ENCODE data around the gene FRAT1.

Gene FRAT1

DNA sequence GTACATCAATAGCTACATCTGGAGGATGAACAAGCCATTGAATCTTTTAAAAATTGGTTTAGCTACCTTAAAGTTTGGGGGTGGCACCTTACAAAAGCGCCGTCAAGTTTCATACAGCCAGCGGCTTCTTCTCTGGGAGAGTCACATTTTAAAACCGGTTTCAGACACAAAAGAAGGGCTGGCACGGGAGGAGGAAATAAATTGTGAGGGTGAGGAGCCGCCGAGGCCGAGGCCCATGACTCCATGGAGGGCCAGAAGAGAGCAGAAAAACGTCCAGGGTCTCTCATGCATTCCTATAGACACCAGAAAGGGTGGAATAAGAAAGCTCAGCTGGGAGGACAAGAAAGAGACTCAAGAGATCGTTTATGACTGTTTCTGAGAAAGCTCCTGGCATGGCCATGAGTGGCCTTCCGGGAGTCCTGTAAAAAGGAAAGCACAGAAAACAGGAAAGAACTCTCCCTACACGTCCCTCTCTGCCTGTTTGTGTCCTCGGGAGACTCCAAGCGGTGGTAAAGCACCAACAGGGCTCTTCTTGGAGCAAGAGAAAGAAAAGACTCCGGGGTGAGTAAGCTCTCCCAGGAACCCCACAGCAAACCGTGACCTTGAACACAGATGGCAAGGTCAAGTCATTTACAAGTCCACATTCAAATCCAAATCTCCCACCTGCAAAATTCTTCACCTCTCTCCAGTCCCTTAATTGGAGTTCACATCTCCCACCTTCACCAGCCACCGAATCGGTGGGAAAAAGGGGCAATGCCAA is 13.7 kb downstream of the FRAT1 start:
- H3K4me1 ChIP-seq (ENCODE audit: control insufficient read depth, low read length) = peaks cover 39% of the 10 kb centered on the region
- TF ChIP-seq CTCF (IDR thresholded peaks at IDR 0.05; ENCODE audit: low read depth, low read length, poor library complexity, severe bottlenecking) (no peak), EZH2phosphoT487 (IDR thresholded peaks at IDR 0.05; ENCODE audit: borderline replicate concordance, low read length) (no peak)
- H3K36me3 ChIP-seq (ENCODE audit: control insufficient read depth, low read length) = peaks cover 16% of the 10 kb centered on the region
- H3K79me2 ChIP-seq (ENCODE audit: control insufficient read depth, low read length) = peaks cover 34% of the 10 kb centered on the region
- no peaks in the 10 kb centered on the region for H4K20me1 ChIP-seq (ENCODE audit: control insufficient read depth, insufficient read depth, low read depth, low read length)
- H3K27ac ChIP-seq (ENCODE audit: low read depth, low read length) = no peak overlapping the region
- H3F3A ChIP-seq (ENCODE audit: control insufficient read depth, insufficient read depth) = peaks cover 5% of the 10 kb centered on the region; the same call in 1 of the 2 replicates
- peak overlapping the region; percentile 87 for H3K4me3 ChIP-seq (ENCODE audit: low read length)
- H3K27me3 ChIP-seq (ENCODE audit: control insufficient read depth, low read length) = peaks cover 18% of the 10 kb centered on the region
- H3K9me3 ChIP-seq (ENCODE audit: control insufficient read depth, insufficient read depth, low read length) = no peaks in the 10 kb centered on the region
- H3K9me2 ChIP-seq (replicated peaks; ENCODE audit: control insufficient read depth, low read length) = no peaks in the 10 kb centered on the region
- peak overlapping the region; percentile 69 for H3K4me2 ChIP-seq (ENCODE audit: low read length)

GRCh38 chr10:97333351-97333600 is 14.2 kb downstream of the FRAT1 start:
- Histone ChIP-seq H3K4me3 (ENCODE audit: low read length) (peak overlapping the region; percentile 87), H3K79me2 (ENCODE audit: control insufficient read depth, low read length) (peaks cover 34% of the 10 kb centered on the region), H3F3A (ENCODE audit: control insufficient read depth, insufficient read depth) (peaks cover 4% of the 10 kb centered on the region; the same call in 1 of the 2 replicates), H4K20me1 (ENCODE audit: control insufficient read depth, insufficient read depth, low read depth, low read length) (no peaks in the 10 kb centered on the region), H3K4me1 (ENCODE audit: control insufficient read depth, low read length) (peaks cover 39% of the 10 kb centered on the region), H3K27me3 (ENCODE audit: control insufficient read depth, low read length) (peaks cover 22% of the 10 kb centered on the region), H3K9me2 (replicated peaks; ENCODE audit: control insufficient read depth, low read length) (no peaks in the 10 kb centered on the region), H3K4me2 (ENCODE audit: low read length) (peak overlapping the region; percentile 69), H3K27ac (ENCODE audit: low read depth, low read length) (no peak overlapping the region), H3K36me3 (ENCODE audit: control insufficient read depth, low read length) (peaks cover 16% of the 10 kb centered on the region), H3K9me3 (ENCODE audit: control insufficient read depth, insufficient read depth, low read length) (no peaks in the 10 kb centered on the region)
- TF ChIP-seq CTCF (IDR thresholded peaks at IDR 0.05; ENCODE audit: low read depth, low read length, poor library complexity, severe bottlenecking) (peak; percentile 60), EZH2phosphoT487 (IDR thresholded peaks at IDR 0.05; ENCODE audit: borderline replicate concordance, low read length) (no peak)

DNA sequence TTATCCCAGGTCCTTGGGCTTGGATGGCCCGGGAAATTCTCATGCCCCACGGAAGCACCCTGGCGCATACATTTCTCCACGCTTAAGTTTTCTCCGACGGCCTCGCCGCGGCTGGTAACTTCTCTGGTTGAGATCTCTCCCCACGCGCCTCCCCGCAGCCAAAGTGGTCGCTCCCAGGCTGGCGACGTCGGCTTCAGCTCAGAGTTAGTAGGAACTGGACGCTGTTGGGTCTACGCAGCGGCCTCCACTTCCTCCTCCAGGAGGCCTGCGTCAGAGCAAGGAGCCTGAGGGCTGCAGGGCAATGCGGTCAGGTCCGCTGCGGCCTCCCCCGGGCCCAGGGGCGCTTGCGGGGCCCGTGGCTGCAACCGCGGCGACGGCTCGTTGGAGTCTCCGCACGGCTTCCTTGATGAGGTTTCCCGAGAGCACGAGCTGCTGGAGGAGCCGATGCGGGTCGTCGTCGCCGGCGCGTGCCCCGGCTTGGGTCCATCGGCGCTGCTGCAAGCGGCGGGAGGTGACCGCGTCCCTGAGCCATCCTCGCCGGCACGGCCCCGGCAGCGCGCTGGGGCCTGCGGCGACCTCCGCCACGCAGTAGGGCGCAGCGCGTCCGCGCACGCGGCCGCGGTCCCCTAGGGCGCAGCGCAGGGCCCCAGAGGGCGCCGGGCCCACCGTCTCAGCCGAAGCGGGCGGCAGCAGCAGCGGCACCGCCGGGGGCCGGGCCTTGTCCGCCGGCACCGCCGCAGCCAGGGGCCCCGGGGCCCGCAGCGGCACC is 14.7 kb downstream of the FRAT1 start:
- peaks cover 39% of the 10 kb centered on the region for H3K4me1 ChIP-seq (ENCODE audit: control insufficient read depth, low read length)
- peak overlapping the region; percentile 78 for H3K4me2 ChIP-seq (ENCODE audit: low read length)
- H3F3A ChIP-seq (ENCODE audit: control insufficient read depth, insufficient read depth) = peaks cover 4% of the 10 kb centered on the region; the same call in 1 of the 2 replicates
- H3K27ac ChIP-seq (ENCODE audit: low read depth, low read length) = no peak overlapping the region
- peaks cover 34% of the 10 kb centered on the region for H3K79me2 ChIP-seq (ENCODE audit: control insufficient read depth, low read length)
- peaks cover 14% of the 10 kb centered on the region for H3K36me3 ChIP-seq (ENCODE audit: control insufficient read depth, low read length)
- no peaks in the 10 kb centered on the region for H3K9me3 ChIP-seq (ENCODE audit: control insufficient read depth, insufficient read depth, low read length)
- peaks cover 23% of the 10 kb centered on the region for H3K27me3 ChIP-seq (ENCODE audit: control insufficient read depth, low read length)
- H3K9me2 ChIP-seq (replicated peaks; ENCODE audit: control insufficient read depth, low read length) = no peaks in the 10 kb centered on the region
- H4K20me1 ChIP-seq (ENCODE audit: control insufficient read depth, insufficient read depth, low read depth, low read length) = no peaks in the 10 kb centered on the region
- TF ChIP-seq EZH2phosphoT487 (IDR thresholded peaks at IDR 0.05; ENCODE audit: borderline replicate concordance, low read length) (no peak), CTCF (IDR thresholded peaks at IDR 0.05; ENCODE audit: low read depth, low read length, poor library complexity, severe bottlenecking) (peak; percentile 17)
- H3K4me3 ChIP-seq (ENCODE audit: low read length) = peak overlapping the region; percentile 87
